GM23338 (cell line): Measurements from ENCODE around the gene NFIA. TPM values are rescaled to one million over a fixed set of nuclear protein-coding genes. Genes with fewer than 3 reads are reported as not detected.

Experiments
- ATAC-seq: fragments of 200-7000 bp; cut with Tn5 transposase; 3 replicates; pipeline ENCODE4 v1.9.1; 2020
- DNase-seq: peaks from one replicate; pipeline ENCODE4 v3.0.0-alpha.2; 2015; ENCODE audit warnings: low spot score
- H2AFZ ChIP-seq: fragments of 200-600 bp; sonication (generic); 2 replicates; pipeline ENCODE4 v1.8.0; 2016; ENCODE audit warnings: antibody characterized with exemption, mild to moderate bottlenecking, moderate library complexity
- H3F3A ChIP-seq: fragments of 200-600 bp; sonication (generic); replicated peaks from 2 replicates; pipeline ENCODE4 v1.8.0; 2017; ENCODE audit warnings: antibody characterized with exemption, mixed run types, low read depth
- H3K27ac ChIP-seq: fragments of 200-600 bp; sonication (generic); 2 replicates; pipeline ENCODE4 v1.6.1; 2016; ENCODE audit warnings: low read depth
- H3K27me3 ChIP-seq: fragments of 200-600 bp; sonication (generic); 2 replicates; pipeline ENCODE4 v1.8.0; 2016; ENCODE audit warnings: mild to moderate bottlenecking, mixed run types, moderate library complexity; ENCODE audit not compliant: insufficient read depth
- H3K36me3 ChIP-seq: fragments of 200-600 bp; sonication (generic); 2 replicates; pipeline ENCODE4 v1.8.0; 2016; ENCODE audit warnings: mild to moderate bottlenecking; ENCODE audit not compliant: insufficient read depth
- H3K4me1 ChIP-seq: fragments of 200-600 bp; sonication (generic); 2 replicates; pipeline ENCODE4 v1.8.0; 2016; ENCODE audit warnings: mild to moderate bottlenecking, moderate library complexity; ENCODE audit not compliant: insufficient read depth
- H3K4me2 ChIP-seq: fragments of 200-600 bp; sonication (generic); 2 replicates; pipeline ENCODE4 v1.7.1; 2017; ENCODE audit warnings: mixed run types
- H3K4me3 ChIP-seq: fragments of 200-600 bp; sonication (generic); 2 replicates; pipeline ENCODE4 v1.6.1; 2016; ENCODE audit warnings: mixed run types
- H3K79me2 ChIP-seq: fragments of 200-600 bp; sonication (generic); replicated peaks from 2 replicates; pipeline ENCODE4 v1.8.0; 2017; ENCODE audit warnings: mild to moderate bottlenecking; ENCODE audit not compliant: insufficient read depth
- H3K9me2 ChIP-seq: fragments of 200-600 bp; sonication (generic); 2 replicates; pipeline ENCODE4 v1.8.0; 2017; ENCODE audit not compliant: insufficient read depth
- H4K20me1 ChIP-seq: fragments of 200-600 bp; sonication (generic); replicated peaks from 2 replicates; pipeline ENCODE4 v1.8.0; 2017; ENCODE audit warnings: mild to moderate bottlenecking; ENCODE audit not compliant: insufficient read depth
- H3K27ac Mint-ChIP-seq: 2 replicates; pipeline ENCODE4 v1.8.0; 2020; ENCODE audit warnings: inconsistent platforms, mild to moderate bottlenecking, moderate library complexity, mixed read lengths
- H3K27me3 Mint-ChIP-seq: 3 replicates; pipeline ENCODE4 v1.8.0; 2022; ENCODE audit warnings: low read depth, mild to moderate bottlenecking, moderate library complexity, mixed read lengths, inconsistent platforms; ENCODE audit not compliant: insufficient read depth, poor library complexity
- H3K36me3 Mint-ChIP-seq: 3 replicates; pipeline ENCODE4 v1.8.0; 2021; ENCODE audit warnings: low read depth, mild to moderate bottlenecking, inconsistent platforms, moderate library complexity, mixed read lengths
- H3K4me1 Mint-ChIP-seq: 3 replicates; pipeline ENCODE4 v1.8.0; 2020; ENCODE audit warnings: mild to moderate bottlenecking, inconsistent platforms, mixed read lengths
- H3K4me3 Mint-ChIP-seq: 3 replicates; pipeline ENCODE4 v1.8.0; 2021; ENCODE audit warnings: moderate library complexity, mild to moderate bottlenecking, inconsistent platforms, mixed read lengths
- H3K9me3 Mint-ChIP-seq: 3 replicates; pipeline ENCODE4 v1.8.0; 2020; ENCODE audit warnings: moderate library complexity, mild to moderate bottlenecking, inconsistent platforms, mixed read lengths
- CREB1 ChIP-seq: fragments of 250-450 bp; sonication (Bioruptor Pico); IDR thresholded peaks from 2 replicates; pipeline ENCODE4 v1.5.0; 2020; ENCODE audit warnings: low read depth, mild to moderate bottlenecking, moderate library complexity
- CTCF ChIP-seq, 2 experiments: fragments of 200-600 bp in 1 of 2; sonication (generic) in 1 of 2; conservative IDR thresholded peaks; 2 replicates each; pipeline versions ENCODE4 v1.5.1 to v1.6.1; 2016 to 2017; ENCODE audit warnings: antibody characterized with exemption in 2 of 2, low read depth in 2 of 2, mild to moderate bottlenecking in 2 of 2, moderate library complexity in 1 of 2
- EZH2 ChIP-seq: fragments of 200-600 bp; sonication (generic); IDR thresholded peaks from one replicate; pipeline ENCODE4 v1.8.0; 2017; ENCODE audit warnings: antibody characterized with exemption, mild to moderate bottlenecking, low read depth; ENCODE audit not compliant: unreplicated experiment
- EZH2phosphoT487 ChIP-seq: fragments of 200-600 bp; sonication (generic); IDR thresholded peaks from one replicate; pipeline ENCODE4 v1.8.1; 2018; ENCODE audit warnings: antibody characterized with exemption; ENCODE audit not compliant: unreplicated experiment
- JUNB ChIP-seq: IDR thresholded peaks from one replicate; pipeline ENCODE4 v1.6.1; 2016; ENCODE audit warnings: antibody characterized with exemption; ENCODE audit not compliant: unreplicated experiment
- NANOG ChIP-seq: IDR thresholded peaks from 2 replicates; pipeline ENCODE4 v1.6.1; 2016; ENCODE audit warnings: antibody characterized with exemption, borderline replicate concordance
- POLR2AphosphoS5 ChIP-seq: IDR thresholded peaks from 2 replicates; pipeline ENCODE4 v1.6.1; 2016; ENCODE audit warnings: antibody characterized with exemption, low read depth
- STAT1 ChIP-seq: IDR thresholded peaks from one replicate; pipeline ENCODE4 v1.6.1; 2016; ENCODE audit warnings: antibody characterized with exemption; ENCODE audit not compliant: unreplicated experiment
- ZNF114 ChIP-seq: fragments of 250-450 bp; sonication (Bioruptor Pico); IDR thresholded peaks from 2 replicates; pipeline ENCODE4 v1.5.0; 2020; ENCODE audit warnings: mild to moderate bottlenecking, moderate library complexity
- ZNF331 ChIP-seq: fragments of 250-450 bp; sonication (Bioruptor Pico); IDR thresholded peaks from 2 replicates; pipeline ENCODE4 v1.5.0; 2020; ENCODE audit warnings: low read depth, mild to moderate bottlenecking, moderate library complexity
- polyA plus RNA-seq: library from polyadenylated mRNA; unstranded; fragments of >200 nt; fragmentation: Nextera tagmentation; extraction: Ambion mirVana; gene quantifications from 2 replicates; pipeline ENCODE4 v1.2.1, GENCODE V29; 2016
- total RNA-seq: library from RNA; depleted of rRNA; stranded (reverse); fragments of >200 nt; shearing (Covaris generic); gene quantifications from 2 replicates; pipeline ENCODE4 v1.2.3, GENCODE V29; 2014
- TF ChIP-seq, protein P1 (sequence below): IDR thresholded peaks from 2 replicates; pipeline ENCODE4 v1.6.1; 2016; ENCODE audit warnings: antibody characterized with exemption
- TF ChIP-seq, protein P2 (sequence below): fragments of 250-450 bp; sonication (Bioruptor Pico); IDR thresholded peaks from 2 replicates; pipeline ENCODE4 v1.5.0; 2020; ENCODE audit warnings: mild to moderate bottlenecking, moderate library complexity
- TF ChIP-seq, protein P3 (sequence below): IDR thresholded peaks from one replicate; pipeline ENCODE4 v1.6.1; 2018; ENCODE audit warnings: antibody characterized with exemption; ENCODE audit not compliant: unreplicated experiment

NFIA gene
- total and polyA plus RNA-seq, 2 experiments from 2014 or later: 0.97 to 2.3 TPM

GRCh38 chr1:61097317-61097716 lies 15.0 kb downstream of the NFIA start:
- no peaks in the 10 kb centered on the region for H3K36me3 ChIP-seq
- no peak overlapping the region for H3K27ac ChIP-seq
- no peaks in the 10 kb centered on the region for H3K4me1 ChIP-seq
- H3K9me3 Mint-ChIP-seq: no peaks in the 10 kb centered on the region
- H3K36me3 Mint-ChIP-seq: no peaks in the 10 kb centered on the region
- no peak overlapping the region for H3K4me3 Mint-ChIP-seq
- H3K27me3 ChIP-seq: no peaks in the 10 kb centered on the region
- H3K4me1 Mint-ChIP-seq: no peaks in the 10 kb centered on the region; the same call in 2 of the 3 replicates
- H3F3A ChIP-seq: no peaks in the 10 kb centered on the region
- TF ChIP-seq EZH2phosphoT487: no peak
- TF ChIP-seq, protein P1, sequence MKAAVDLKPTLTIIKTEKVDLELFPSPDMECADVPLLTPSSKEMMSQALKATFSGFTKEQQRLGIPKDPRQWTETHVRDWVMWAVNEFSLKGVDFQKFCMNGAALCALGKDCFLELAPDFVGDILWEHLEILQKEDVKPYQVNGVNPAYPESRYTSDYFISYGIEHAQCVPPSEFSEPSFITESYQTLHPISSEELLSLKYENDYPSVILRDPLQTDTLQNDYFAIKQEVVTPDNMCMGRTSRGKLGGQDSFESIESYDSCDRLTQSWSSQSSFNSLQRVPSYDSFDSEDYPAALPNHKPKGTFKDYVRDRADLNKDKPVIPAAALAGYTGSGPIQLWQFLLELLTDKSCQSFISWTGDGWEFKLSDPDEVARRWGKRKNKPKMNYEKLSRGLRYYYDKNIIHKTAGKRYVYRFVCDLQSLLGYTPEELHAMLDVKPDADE: no peak
- no peak for TF ChIP-seq STAT1
- TF ChIP-seq, protein P2, sequence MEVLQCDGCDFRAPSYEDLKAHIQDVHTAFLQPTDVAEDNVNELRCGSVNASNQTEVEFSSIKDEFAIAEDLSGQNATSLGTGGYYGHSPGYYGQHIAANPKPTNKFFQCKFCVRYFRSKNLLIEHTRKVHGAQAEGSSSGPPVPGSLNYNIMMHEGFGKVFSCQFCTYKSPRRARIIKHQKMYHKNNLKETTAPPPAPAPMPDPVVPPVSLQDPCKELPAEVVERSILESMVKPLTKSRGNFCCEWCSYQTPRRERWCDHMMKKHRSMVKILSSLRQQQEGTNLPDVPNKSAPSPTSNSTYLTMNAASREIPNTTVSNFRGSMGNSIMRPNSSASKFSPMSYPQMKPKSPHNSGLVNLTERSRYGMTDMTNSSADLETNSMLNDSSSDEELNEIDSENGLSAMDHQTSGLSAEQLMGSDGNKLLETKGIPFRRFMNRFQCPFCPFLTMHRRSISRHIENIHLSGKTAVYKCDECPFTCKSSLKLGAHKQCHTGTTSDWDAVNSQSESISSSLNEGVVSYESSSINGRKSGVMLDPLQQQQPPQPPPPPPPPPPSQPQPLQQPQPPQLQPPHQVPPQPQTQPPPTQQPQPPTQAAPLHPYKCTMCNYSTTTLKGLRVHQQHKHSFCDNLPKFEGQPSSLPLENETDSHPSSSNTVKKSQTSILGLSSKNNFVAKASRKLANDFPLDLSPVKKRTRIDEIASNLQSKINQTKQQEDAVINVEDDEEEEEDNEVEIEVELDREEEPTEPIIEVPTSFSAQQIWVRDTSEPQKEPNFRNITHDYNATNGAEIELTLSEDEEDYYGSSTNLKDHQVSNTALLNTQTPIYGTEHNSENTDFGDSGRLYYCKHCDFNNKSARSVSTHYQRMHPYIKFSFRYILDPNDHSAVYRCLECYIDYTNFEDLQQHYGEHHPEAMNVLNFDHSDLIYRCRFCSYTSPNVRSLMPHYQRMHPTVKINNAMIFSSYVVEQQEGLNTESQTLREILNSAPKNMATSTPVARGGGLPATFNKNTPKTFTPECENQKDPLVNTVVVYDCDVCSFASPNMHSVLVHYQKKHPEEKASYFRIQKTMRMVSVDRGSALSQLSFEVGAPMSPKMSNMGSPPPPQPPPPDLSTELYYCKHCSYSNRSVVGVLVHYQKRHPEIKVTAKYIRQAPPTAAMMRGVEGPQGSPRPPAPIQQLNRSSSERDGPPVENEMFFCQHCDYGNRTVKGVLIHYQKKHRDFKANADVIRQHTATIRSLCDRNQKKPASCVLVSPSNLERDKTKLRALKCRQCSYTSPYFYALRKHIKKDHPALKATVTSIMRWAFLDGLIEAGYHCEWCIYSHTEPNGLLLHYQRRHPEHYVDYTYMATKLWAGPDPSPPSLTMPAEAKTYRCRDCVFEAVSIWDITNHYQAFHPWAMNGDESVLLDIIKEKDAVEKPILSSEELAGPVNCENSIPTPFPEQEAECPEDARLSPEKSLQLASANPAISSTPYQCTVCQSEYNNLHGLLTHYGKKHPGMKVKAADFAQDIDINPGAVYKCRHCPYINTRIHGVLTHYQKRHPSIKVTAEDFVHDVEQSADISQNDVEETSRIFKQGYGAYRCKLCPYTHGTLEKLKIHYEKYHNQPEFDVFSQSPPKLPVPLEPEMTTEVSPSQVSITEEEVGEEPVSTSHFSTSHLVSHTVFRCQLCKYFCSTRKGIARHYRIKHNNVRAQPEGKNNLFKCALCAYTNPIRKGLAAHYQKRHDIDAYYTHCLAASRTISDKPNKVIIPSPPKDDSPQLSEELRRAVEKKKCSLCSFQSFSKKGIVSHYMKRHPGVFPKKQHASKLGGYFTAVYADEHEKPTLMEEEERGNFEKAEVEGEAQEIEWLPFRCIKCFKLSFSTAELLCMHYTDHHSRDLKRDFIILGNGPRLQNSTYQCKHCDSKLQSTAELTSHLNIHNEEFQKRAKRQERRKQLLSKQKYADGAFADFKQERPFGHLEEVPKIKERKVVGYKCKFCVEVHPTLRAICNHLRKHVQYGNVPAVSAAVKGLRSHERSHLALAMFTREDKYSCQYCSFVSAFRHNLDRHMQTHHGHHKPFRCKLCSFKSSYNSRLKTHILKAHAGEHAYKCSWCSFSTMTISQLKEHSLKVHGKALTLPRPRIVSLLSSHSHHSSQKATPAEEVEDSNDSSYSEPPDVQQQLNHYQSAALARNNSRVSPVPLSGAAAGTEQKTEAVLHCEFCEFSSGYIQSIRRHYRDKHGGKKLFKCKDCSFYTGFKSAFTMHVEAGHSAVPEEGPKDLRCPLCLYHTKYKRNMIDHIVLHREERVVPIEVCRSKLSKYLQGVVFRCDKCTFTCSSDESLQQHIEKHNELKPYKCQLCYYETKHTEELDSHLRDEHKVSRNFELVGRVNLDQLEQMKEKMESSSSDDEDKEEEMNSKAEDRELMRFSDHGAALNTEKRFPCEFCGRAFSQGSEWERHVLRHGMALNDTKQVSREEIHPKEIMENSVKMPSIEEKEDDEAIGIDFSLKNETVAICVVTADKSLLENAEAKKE (CRISPR knock-in tag): no peak
- TF ChIP-seq CREB1 (CRISPR knock-in tag): no peak
- TF ChIP-seq EZH2: no peak
- no peak for TF ChIP-seq NANOG
- TF ChIP-seq POLR2AphosphoS5: no peak
- no peak for TF ChIP-seq CTCF (conservative IDR thresholded peaks at IDR 0.05; ENCODE audit: low read depth in 2 of 2)
- no peak for TF ChIP-seq JUNB
- TF ChIP-seq, protein P3, sequence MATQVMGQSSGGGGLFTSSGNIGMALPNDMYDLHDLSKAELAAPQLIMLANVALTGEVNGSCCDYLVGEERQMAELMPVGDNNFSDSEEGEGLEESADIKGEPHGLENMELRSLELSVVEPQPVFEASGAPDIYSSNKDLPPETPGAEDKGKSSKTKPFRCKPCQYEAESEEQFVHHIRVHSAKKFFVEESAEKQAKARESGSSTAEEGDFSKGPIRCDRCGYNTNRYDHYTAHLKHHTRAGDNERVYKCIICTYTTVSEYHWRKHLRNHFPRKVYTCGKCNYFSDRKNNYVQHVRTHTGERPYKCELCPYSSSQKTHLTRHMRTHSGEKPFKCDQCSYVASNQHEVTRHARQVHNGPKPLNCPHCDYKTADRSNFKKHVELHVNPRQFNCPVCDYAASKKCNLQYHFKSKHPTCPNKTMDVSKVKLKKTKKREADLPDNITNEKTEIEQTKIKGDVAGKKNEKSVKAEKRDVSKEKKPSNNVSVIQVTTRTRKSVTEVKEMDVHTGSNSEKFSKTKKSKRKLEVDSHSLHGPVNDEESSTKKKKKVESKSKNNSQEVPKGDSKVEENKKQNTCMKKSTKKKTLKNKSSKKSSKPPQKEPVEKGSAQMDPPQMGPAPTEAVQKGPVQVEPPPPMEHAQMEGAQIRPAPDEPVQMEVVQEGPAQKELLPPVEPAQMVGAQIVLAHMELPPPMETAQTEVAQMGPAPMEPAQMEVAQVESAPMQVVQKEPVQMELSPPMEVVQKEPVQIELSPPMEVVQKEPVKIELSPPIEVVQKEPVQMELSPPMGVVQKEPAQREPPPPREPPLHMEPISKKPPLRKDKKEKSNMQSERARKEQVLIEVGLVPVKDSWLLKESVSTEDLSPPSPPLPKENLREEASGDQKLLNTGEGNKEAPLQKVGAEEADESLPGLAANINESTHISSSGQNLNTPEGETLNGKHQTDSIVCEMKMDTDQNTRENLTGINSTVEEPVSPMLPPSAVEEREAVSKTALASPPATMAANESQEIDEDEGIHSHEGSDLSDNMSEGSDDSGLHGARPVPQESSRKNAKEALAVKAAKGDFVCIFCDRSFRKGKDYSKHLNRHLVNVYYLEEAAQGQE: no peak
- TF ChIP-seq ZNF114: no peak
- TF ChIP-seq ZNF331 (CRISPR knock-in tag): no peak
- H3K27ac Mint-ChIP-seq: no peak overlapping the region
- no peak overlapping the region for H3K4me3 ChIP-seq
- H3K4me2 ChIP-seq: no peak overlapping the region
- DNase-seq: no peak
- H3K79me2 ChIP-seq: no peaks in the 10 kb centered on the region
- no peaks in the 10 kb centered on the region for H3K27me3 Mint-ChIP-seq
- ATAC-seq: no peak
- no peak overlapping the region for H2AFZ ChIP-seq
- H3K9me2 ChIP-seq: no peaks in the 10 kb centered on the region
- no peaks in the 10 kb centered on the region for H4K20me1 ChIP-seq
